H1 (cell line): ENCODE results near the gene MYRIP. TPM values are rescaled to one million over a fixed set of nuclear protein-coding genes. Genes with fewer than 3 reads are reported as not detected.

ENCODE experiments used
- FOSL1 ChIP-seq: IDR thresholded peaks from 2 replicates; pipeline ENCODE4 v1.6.1; 2011; ENCODE audit warnings: mild to moderate bottlenecking, low read depth, low read length, moderate library complexity; ENCODE audit not compliant: insufficient read depth
- polyA plus RNA-seq, 7 experiments: library from polyadenylated mRNA; depleted of rRNA in 3 of 7; stranded (reverse) in 5 of 7; unstranded in 2 of 7; fragments of >200 nt in 5 of 7; fragments of 200-250 nt in 2 of 7; gene quantifications; 1 replicate in 5 of 7; 2 replicates in 1 of 7; 4 replicates in 1 of 7; pipeline versions ENCODE4 v1.2.1 to v1.2.3, GENCODE V29; 2011 to 2013; ENCODE audit warnings: missing spikeins in 2 of 7, mixed read lengths in 2 of 7
- total RNA-seq: library from RNA; stranded (reverse); fragmentation: NEBNext Ultra II Directional; extraction: Animal tissue kit (Norgen Biotek cat#: 25700); gene quantifications from 2 replicates; pipeline ENCODE4 v1.2.1, GENCODE V29; 2021

Gene MYRIP
- total and polyA plus RNA-seq, 2 of the 8 experiments (the other 6 are each of a cell fraction or from before 2014, with no cell fraction given), result 0.54 to 4.3 TPM

DNA sequence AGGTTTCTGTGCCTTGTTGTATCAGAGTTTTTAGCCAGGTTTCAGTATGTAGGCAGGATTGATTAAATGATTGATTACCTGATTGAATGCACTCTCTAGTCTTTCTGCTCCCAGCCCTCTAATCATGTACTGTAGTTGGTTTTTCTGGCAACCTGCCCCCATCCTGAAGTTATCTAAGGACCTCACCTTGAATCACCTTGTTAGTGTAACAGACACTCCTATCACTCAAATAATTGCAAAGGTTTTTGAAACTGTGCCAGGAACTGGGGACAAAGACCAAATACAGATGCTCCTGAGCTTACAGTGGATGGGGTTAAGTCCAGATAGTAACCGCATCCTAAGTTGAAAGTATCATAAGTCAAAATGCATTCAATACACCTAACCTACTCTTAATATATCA lies 358.5 kb downstream of the MYRIP start (continued):
- no peak for TF ChIP-seq FOSL1
